HG03575 (cell line): ENCODE data around the gene MUCL1.
A peak's percentile ranks its signal among the peaks of the same experiment; 100 is the strongest.
"Not testable (repeated sequence)": the region's sequence is repeated elsewhere in the genome, so short reads cannot be mapped to it uniquely, and the experiment has no call there.

Experiments used
- ATAC-seq: cut with Tn5 transposase; IDR thresholded peaks from one replicate; pipeline ENCODE4 v1.9.1; 2021; ENCODE audit not compliant: unreplicated experiment, insufficient number of reproducible peaks, low FRiP score; ENCODE audit errors: extremely low read depth

Gene MUCL1

GRCh38 chr12:54853933-54854538, at the start of gene MUCL1:
MUCL1 (plus strand) TSS chr12:54854516; CDS start chr12:54854583, 67 bp downstream.
- peak; percentile 83 for ATAC-seq

DNA sequence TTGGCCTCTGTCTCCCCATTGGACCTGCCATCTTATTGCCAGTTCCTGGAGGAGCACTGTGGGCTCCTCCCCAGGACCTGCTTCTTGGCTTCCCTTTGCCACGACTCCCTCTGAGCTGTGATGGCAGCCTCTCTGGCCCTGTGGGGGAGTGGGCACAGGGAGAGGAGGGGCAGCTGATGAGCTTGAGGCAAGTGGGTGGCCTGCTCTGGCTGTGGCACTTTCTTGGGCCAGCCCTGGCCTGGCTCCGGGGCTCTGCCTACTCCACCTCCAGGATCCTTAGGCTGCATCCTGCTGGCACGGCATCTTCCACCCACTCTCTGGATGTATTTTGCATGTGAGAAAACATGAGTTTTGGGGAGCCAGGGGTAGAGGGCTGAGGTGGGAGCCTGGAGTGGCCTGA, 32.6 kb upstream of the MUCL1 start:
- no peak for ATAC-seq

DNA sequence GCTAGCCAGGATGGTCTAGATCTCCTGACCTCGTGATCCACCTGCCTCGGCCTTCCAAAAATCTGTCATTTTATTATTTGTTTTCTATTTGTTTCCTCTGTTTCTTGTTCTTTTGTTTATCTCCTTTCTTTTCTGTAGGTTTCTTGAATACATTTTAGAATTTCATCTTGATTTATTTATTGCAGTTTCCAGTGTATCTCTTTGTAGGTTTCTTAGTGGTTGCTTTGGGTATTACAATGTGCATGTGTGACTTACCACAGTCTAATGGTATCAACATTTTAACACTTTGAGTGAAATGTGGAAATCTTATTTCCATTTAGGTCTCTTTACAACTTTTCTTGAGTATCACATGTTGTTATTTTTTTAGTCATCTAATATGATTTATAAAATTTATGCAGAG, 29.9 kb upstream of the MUCL1 start:
- ATAC-seq: no peak

DNA sequence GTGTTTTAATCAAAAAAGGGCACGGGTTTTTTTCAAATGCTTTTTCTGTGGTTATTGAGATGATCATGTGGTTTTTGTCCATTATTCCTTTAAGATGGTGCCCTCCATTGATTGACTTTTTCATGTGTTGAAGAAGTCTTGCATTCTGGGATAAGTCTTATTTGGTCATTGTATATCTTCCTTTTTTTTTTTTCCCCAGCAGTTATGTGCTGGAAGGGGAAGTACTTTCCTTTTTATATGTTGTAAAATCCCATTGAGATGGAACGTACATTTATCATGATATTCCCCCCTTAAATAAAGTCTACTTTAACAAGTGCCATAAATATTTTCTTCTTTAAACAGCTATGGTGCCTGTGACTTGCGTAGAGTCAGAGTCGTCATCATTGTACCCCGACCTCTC, 24.8 kb upstream of the MUCL1 start:
- ATAC-seq: no peak

DNA sequence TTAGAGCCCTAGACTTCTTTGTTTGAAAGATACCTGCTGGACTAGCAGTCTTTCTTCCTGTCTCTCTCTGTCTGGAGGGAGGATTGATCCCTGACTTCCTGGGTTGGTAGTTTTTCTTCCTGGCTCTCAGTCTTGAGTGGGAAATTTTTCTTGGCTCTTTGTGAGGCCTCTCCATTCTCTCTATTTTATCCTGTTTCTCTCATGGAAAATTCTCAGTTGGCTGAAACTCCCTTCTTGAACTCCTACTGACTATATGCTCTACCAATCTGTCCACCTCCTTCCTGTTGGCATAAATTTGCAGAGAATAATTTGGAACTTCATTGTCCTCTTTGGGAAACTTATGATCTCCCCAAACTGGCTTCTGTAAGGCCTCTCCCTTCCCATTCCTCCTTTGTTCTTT, 24.1 kb upstream of the MUCL1 start:
- no peak for ATAC-seq

DNA sequence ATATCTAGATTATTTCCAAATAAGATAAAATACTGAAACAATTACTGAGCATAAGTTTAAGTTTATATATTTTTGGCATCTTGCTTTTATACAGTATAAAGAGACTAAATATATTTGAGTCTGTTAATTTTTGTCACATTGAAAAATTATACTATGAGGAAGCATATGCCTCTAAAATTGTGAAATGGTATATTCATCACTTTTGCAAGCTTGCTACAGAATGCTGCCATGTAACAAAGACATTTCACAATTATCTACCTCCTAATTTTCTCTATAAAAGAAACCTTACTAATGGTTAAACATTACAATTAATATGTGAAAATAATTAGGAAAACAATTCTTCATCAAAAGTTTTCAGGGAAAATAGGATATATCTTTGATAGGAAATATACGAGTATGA, 22.7 kb upstream of the MUCL1 start:
- ATAC-seq: no peak

GRCh38 chr12:54840244-54840865, 14.0 kb upstream of the MUCL1 start:
- no peak for ATAC-seq

GRCh38 chr12:54857406-54857805, 3.1 kb downstream of the MUCL1 start:
- no peak for ATAC-seq

DNA sequence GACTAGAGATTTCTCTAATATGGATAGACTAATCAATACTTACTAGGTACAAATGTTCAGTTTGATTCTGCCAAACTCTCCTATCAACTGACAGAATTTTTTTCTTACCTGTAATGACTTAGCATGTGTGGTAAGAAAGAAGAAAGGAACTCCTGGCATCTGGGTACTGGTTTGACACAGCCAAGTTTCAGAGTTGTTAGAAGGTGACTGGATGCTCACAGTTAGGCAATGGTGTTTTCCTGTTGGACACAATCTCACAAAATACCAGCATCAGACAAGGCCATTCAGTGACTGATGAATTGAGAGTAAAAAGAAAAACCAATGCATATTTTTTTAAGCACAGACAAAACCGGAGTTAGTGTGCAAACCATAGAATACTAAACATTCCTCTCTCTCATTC, 4.2 kb downstream of the MUCL1 start:
- no peak for ATAC-seq

GRCh38 chr12:54859502-54859901, 5.2 kb downstream of the MUCL1 start:
- no peak for ATAC-seq

DNA sequence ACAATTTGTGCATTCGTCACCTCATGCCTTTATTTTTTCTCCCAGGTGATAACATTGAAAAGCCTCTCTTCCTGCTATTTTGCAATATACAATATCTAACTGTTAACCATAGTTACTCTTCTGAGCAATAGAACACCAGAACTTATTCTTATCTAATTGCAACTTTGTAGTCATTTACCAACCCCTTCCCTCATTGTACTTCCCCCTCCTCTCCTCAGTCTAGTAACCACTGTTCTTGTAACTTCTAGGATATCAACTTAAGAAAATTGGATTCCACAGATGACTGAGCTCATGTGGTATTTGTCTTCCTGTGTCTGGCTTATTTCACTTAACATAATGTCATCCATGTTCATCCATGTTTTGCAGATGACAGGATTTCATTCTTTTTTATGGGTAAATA, 7.6 kb downstream of the MUCL1 start:
- no peak for ATAC-seq

DNA sequence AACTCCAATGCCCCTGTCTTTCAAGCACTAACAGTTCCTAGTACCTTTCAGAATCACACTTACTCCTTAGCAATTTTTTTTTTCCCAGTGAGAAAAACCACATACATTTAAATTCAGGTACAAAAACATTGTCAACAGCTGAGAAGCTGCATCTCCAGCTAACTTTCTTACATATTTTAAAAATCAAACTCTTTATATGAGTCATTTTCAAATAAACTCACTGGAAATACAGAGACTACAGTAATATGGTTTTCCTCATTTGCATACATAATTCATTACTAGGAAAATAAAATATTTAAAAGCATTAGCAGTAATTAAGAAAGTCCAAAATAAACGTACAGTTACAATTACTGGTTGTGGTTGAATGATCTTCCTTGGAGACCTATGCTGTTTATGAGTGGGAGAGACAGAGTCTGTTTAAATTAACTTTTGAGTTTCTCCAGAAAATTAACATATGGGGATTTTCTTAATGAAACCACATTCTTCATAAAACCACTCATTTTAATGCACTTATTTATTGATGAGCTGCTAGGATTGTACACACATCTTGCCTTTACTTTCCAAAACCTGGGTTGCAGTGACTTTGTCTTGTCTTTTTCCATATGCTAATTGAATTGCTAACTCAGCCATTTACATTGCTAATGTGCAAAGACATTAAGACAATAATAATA, 9.8 kb downstream of the MUCL1 start:
- no peak for ATAC-seq

DNA sequence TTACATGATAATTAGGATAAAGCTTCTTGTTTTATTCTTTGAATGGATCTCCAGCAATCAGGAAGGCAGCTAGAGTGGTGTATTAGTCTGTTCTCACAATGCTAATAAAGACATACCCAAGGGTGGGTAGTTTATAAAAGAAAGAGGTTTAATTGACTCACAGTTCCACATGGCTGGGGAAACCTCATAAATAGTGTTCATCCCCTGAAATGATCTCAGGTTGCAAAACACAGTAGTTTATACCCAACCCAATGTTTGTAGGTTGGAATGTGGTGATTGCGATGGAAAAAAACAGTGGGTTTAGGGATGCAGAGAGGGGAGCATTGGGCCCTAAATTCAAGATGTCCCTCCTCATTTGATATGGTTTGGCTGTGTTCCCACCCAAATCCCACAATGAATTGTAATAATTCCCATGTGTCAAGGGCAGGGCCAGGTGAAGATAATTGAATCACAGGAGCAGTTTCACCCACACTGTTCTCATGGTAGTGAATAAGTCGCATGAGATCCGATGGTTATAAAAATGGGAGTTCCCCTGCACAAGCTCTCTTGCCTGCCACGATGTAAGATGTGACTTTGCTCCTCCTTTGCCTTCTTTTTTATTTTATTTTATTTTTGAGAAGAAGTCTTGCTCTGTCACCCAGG, 11.5 kb downstream of the MUCL1 start:
- no peak for ATAC-seq

DNA sequence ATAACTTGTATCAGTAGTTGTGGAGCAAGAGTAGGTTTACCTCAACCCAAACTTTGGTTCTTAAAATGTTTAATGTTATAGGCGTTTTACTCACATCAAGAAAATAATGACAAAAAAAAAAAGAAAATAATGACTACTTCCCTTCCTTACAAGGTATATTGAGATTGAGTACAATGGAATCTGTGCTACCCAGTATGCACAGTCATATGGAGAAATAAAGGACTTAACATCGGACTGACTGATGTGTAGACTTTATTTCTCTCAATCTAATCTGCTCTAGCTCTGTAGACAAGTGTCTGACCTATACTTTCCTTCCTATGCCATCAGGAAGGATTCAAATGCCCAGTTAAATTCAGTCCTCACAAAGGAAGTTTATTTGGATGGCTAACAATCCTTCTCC, 14.4 kb downstream of the MUCL1 start:
- no peak for ATAC-seq

DNA sequence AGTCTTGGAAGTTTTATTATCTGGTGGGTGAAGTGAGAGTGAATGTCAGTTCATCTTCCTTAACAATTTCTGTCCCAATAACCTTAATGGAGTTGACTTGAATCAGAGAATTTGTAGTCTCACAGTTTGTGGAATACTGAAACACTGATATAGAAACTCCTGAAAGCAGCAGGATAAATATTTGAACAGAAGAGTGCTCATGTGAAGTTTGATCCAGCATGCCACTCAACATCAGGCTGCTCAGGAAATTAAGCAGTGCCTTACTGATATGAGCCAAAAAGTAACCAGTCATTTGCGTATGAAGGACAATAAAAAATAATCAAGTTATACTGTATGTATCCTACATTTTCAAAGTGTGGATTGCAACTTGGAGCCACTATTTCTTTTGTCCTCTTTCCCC, 15.7 kb downstream of the MUCL1 start:
- ATAC-seq: no peak

GRCh38 chr12:54870617-54871016, 16.3 kb downstream of the MUCL1 start:
- no peak for ATAC-seq

DNA sequence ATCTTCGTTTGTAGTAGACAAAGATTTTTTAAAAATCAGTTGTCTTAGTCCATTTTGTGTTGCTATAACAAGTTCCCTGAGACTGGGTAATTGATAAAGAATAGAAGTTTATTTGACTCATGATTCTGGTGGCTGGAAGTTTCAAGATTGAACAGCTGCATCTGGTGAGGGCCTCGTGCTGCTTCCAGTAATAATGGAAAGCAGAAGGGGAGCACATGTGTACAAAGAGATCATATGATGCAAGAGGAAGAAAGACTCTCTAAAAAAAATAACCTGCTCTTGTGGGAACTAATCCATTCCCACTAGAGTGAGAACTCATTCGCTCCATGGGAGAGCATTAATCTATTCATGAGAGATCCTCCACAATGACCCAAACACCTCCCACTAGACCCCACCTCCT, 24.8 kb downstream of the MUCL1 start:
- no peak for ATAC-seq

DNA sequence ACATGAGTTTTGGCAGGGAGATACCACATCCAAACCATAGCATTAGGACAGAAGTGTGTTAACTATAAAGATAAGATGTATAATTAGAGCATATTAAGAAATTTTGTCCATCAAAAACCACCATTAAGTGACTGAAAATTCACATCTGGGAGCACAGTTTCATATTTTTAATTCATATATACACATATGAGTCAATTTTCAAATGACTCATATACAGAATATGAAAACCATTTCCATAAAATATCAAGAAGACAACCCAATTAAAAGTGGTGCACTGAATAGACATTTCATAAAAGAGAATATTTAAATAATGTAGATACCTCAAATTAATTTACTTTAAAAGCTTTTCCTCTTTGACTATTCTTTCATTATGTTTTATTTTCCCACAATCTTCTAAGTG, 25.3 kb downstream of the MUCL1 start:
- ATAC-seq: no peak

DNA sequence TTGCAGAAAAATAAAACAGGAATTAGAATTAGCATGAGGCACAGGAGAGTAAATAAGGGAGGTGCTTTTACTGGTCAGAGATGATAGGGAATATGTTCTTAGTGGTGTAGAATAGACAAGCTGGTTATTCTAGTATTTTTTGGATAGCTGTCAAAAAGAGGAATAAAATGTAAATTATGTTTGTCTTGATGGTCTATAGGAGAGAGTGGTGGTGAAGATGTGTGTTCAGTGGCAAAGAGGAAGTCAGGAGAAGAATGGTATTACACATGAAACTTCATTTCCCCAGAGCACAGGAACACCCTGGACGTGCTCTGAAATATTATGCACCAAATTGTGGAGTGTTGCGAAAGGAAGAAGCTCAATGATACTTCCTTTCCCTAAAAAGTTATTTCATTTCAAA, 27.8 kb downstream of the MUCL1 start:
- ATAC-seq: no peak

DNA sequence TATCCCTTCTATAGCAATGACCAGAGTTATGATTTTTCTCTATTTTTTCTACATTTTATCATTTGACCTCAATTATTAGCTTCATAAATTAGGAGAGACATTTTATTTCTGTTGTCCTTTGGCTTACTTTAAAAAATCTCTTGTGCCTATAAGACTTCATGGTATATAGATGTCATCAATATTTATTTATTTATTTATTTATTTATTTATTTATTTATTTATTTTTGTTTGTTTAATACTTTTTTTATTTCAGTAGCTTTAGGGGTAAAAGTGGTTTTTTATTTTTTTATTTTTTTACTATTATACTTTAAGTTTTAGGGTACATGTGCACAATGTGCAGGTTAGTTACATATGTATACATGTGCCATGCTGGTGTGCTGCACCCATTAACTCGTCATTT, 28.3 kb downstream of the MUCL1 start:
- not testable (repeated sequence) for ATAC-seq
